HG03066 (cell line): ENCODE data around the gene AMFR.
A peak's percentile ranks its signal among the peaks of the same experiment; 100 is the strongest.

Experiments used
- ATAC-seq: cut with Tn5 transposase; IDR thresholded peaks from one replicate; pipeline ENCODE4 v1.9.1; 2021; ENCODE audit warnings: low read depth; ENCODE audit not compliant: unreplicated experiment

Gene AMFR

DNA sequence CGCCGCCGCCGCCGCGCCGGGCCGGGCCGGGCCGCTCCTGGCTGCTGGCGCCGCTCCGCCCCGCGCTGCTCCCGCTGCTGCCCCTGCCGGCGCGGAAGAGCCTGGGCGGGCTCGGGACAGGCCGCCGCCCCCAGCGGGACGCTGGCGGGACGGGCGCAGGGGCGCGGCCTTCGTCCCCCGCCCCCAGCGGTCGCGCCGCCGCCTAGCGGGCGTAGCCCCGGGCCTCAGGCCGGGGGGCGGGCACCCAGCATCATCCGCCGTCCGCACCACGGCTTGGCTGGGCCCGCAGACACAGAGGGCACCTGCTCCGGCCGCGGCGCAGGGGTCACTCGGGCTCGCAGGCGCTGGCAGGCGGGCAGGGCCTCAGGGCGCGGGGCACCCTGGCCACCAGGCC, at the start of gene AMFR:
Gene AMFR (minus strand): TSS at position 107 of the 394 bp plus-strand sequence. CDS start 218 bp downstream, outside the sequence.
- ATAC-seq = peak; percentile 74

DNA sequence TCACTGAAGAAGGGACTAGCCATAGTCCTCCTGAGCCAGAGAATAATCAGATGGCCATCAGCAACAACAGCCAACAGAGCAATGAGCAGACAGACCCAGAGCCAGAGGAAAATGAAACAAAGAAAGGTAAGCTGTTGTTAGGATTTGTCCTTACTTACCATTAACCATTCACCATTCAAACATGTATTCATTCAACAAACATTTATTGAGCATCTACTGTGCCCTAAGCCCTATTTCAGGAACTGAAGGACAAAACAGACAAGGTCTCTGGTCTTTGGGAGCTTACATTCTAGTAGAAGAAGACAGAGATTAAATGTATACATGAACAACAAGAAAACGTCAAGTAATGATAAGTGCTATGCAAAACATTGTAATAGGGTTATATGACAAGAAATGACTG, 45.3 kb upstream of the AMFR start:
- ATAC-seq = no peak

DNA sequence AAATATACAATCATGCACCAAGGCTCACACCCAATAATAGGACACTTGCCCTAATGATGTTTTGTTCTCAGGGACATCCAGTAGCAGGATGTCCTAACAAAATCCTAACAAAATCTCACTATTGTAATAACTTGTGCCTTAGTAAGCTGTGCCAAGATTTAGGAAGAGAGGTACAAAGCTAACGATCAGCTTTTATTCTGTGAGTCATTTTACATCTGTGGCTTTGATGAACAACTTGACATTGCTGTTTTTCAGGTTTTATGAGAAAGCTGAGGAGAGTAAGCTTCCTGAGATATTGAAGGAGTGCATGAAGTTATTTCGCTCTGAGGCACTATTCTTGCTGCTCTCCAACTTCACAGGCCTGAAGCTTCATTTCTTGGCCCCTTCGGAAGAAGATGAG, 44.9 kb upstream of the AMFR start:
- no peak for ATAC-seq

DNA sequence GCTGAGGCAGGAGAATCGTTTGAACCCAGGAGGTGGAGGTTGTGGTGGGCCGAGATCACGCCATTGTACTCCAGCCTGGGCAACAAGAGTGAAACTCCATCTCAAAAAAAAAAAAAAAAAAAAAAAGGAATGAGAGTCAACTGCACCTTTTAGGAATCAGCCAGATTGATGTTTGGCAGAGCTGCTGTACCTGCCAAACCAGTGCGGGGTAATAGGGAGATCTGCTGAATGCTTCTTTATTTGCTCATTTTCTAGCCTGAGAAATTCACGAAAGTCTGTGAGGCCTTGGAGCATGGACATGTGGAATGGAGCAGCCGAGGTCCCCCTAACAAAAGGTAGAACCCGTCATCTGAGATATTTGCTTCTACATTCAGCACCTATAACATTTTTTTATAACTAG, 44.4 kb upstream of the AMFR start:
- no peak for ATAC-seq

DNA sequence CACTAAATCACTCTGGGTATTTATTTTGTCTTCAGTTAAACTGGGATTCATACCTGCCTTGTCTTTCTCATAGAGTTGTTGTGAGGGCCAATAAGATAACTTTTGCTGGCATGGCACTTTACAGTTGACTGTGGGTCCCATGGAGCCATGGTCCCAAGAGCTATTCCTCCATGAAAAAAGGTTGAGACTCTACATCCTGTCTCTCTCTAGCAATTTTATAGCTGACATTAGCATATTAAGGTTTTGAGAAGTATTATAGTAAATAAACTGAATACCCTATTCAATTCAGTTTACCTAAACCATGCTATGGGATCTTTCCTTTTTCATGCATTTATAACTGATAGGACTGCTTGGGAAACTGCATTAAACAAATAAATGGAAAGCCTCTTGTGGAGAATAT, 43.5 kb upstream of the AMFR start:
- ATAC-seq = no peak

DNA sequence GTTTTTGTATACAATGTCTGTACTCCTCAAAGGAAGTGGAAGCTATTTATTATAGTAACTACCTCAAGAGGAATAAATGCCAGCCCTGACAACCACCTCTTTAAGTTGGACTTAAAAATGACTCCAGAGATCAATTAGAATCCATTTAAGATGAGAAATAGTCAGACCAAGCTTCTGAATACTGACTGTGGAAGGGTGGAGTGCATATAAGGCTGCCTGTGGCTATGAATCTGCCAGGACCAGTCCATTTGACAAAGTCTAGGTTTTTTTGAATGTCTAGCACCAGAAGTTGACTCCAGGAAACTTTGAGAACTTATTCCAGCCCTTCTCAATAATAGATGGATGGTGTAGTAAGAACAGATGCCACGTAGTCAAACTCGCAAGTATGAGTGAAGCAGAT, 41.0 kb upstream of the AMFR start:
- ATAC-seq = no peak

DNA sequence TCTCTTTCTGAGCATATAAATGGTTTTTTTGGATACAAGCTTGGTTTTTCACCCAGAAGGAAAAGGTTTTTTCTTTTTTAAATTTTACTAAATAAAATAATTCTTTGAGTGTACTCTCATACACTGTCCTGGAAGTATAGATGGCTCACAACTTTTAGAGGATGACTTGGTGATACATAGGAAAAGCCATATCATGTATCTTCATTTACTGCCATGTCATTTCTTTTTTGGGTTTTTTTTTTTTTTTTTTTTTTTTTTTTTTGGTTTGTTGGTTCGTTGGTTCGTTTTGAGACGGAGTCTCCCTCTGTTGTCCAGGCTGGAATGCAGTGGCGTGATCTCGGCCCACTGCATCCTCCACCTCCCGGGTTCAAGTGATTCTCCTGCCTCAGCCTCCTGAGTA, 37.8 kb upstream of the AMFR start:
- ATAC-seq = no peak

DNA sequence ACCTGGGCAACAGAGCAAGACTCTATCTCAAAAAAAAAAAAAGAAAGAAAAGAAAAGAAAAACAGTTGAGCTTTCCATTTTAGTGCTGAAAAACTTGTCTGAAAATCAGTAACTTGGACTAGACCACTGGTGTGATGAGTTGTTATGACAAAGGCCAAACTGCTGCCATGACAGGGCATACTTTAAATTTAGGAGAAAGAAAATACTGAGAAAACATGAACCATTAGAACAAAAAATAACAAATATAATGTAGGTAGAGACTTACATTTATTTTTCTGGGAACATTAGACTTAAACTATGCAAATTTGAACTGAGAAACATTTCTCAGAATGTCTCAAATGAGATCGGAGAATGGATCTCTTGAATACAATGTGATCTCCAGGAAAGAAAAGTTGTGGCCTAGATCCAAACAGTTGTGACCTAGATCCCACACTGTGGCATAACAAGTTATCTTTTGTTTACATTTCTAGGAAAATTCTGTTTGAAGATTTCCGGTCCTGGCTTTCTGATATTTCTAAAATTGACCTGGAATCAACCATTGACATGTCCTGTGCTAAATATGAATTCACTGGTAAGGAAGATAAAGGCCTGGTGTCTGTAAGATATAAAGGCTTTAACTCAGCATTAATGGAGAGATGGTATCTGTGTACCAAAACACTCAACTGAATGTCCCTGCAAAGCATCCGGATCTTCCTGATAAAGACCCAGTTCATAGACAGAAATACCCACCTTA, 36.9 kb upstream of the AMFR start:
- ATAC-seq = no peak

DNA sequence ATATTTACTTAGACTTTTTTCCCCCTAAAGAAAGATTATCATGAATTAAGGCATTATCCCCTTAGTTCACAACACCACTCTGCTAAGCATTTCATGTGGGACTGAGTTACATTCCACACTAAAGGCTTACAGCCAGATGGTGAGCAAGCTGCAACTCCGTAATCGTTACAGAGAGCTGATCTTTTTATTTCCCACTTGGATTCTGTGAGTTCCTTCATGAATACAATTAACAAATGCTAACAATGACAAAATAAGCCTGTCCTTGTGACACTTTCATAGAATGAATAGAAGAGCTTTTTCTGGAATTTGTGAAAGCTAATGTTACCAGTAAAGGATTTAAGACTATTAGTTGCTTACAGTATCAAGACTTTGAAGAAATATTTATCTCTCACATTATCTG, 34.8 kb upstream of the AMFR start:
- no peak for ATAC-seq

DNA sequence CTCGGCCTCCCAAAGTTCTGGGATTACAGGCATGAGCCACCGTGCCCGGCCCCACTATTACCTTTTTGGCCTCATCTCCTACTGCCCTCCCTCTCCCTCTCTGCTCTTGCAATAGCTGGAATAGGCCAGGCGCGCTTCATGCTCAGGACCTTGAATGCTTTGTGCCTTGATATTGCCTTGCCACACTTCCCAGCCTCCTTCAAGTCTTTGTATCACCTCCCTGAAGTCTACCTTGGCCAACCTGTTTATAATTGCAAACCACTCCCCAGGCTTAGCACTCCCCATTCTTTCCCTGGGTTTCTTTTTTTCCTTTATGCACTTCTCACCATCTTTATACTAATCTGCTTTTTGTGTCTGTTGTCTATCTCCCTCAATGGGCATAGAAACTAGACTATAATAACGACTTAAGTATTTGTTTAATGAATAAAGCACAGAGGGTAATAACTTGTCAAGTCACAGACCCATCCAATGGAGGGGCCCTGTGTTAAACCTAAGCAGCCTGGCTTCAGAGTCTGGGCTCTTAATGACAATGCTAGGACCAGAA, 32.7 kb upstream of the AMFR start:
- no peak for ATAC-seq

DNA sequence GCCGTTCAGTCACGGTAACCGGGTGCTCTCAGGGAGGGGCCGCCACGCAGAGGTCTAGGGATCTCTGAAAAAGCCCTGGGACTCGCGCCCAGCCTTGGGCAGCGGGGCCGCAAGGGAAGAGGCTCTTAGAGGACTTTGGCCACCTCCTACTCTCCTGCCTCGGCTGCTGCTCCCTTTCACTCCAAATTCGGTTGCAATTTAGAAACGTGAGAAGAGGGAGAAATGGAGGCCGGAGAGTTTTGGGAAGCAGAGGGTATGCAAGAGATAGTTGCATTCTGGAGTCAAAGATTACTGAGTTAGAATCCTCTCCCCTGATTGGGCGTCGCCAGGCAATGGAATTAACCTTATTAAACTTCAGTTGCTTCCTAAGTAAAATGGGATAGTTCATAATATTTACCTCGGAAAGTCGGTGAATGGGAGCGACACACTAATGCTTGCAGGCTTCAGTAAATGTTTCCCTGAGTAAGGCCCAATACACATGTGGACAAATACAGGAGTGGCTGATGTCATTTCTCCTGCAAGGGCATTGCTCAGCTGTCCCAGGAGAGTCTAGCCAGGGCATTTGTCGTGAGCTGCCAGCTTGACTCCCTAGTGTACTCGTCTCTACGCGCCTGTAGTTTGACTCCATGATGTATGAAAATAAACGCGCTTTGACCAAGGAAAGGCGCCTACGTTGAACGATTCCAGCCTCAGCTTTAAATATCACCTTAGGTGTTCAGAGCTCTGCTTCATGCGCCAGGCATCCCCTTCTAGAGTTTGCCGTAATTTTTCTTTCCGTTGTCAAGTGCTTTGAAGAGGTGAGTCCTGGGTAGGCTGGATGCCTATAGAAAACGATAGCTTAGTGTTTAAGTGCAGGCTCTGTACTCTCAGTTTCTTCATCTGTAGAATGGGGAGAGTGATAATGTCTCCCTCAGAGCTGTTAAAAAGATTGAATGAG, 26.7 kb upstream of the AMFR start:
- ATAC-seq = peak; percentile 37

DNA sequence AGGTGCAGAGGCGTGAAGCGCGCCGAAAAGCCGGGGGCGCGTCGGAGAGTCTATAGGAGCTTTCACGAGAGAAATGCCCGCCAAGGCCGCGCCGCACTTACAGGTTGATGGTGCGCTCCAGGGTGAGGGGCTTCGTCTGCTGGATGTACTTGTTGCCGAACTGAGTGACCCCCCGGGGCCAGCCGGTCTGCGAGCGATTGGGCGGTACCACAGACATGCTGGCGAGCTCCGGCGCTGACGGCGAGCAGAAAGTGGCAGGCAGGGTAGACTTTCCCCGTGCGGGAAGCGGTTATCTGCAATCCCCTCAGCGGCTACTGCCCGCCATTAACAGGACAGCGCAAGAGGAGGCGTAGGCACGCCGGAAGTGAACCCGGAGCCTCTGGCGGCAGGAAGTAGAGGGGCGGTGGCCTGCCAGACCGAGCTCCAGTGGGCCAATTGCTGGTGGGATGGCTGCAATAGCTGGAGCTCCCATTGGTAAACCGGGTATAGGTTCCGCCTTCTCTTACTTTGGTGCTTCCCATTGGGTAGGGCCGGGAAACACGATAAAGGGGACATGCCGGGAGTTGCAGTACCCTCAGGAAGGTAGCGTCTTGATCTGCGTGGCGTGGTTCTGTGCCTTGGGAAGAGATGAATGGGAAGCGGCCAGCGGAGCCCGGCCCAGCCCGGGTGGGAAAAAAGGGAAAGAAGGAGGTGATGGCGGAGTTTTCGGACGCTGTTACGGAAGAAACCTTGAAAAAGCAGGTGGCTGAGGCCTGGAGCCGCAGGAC, 25.8 kb upstream of the AMFR start, which contains the start of the genes NUDT21 and OGFOD1:
Gene NUDT21 (minus strand): TSS at position 347 of the 767 bp plus-strand sequence. CDS start 130 bp downstream, at position 217.
Gene OGFOD1 (plus strand): TSS at position 569 of the 767 bp plus-strand sequence. CDS start 59 bp downstream, at position 628.
- ATAC-seq = peak; percentile 97

DNA sequence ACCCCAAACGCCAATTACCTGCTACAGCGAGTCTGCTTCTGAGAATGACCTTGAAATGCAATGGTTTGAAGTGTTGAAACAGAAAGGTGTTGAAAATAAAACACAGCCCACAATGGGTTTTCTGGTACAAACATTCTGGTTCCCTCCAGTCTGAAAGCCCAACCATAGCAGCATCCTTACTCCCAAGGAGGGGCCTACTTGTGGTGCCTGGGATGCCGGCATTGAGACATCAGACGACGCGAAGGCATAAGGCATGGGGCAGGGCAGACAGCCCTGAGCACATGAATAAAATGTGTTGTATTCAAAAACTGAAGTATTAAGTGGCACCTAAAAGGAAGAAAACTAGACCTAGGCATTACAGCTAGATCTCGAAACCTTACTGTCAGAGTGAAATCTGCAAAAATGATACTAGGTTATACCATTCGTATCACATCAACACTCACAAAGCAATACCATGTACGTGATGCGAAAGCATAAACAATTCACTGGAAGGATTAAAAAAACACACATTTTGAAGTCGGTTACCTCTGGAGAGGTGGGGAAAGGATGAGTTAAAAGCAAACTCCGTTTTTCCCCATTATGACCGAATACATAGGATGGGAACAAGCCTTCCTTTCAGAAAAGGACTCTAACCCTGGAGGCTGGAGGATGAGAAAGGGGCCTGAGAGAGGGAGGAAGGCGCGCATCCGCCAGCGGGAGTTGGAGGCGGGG, 25.1 kb upstream of the AMFR start:
- ATAC-seq = peak; percentile 37

DNA sequence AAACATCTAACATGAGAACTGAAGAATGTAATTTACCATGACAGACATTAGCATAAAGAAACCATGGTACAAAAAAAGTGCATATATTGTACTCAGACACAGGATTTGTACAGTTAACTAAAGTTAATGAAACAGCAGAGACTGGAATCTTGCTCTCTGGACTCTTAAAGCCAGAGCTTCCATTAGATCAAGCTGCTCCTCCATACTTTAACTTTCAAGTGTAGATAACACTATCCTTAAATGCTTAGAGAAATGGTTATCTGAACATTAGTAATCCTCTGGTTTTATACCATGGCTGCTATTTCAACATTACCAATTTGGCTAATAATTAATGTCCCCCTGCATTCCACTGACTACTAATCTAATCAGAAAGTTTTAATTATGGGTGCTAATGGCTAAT, 22.7 kb upstream of the AMFR start:
- ATAC-seq = no peak

DNA sequence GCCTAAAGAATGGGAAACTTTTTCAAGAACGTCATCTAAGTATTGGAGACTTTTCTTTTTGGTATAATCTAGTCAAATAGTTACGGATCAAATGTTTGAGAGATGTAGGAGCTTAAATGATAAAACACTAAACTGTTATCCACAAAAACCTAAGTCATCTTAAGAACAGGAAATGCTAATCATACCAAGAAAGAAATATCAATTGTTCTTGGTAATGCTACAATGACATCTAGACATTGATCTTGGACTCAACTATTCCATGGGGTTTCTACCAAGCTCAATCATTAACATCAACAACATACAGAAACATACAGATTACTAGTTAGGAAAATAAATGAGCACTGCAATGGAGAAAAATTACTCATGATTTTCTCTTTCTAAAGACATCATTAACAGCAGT, 21.9 kb upstream of the AMFR start:
- ATAC-seq = no peak

DNA sequence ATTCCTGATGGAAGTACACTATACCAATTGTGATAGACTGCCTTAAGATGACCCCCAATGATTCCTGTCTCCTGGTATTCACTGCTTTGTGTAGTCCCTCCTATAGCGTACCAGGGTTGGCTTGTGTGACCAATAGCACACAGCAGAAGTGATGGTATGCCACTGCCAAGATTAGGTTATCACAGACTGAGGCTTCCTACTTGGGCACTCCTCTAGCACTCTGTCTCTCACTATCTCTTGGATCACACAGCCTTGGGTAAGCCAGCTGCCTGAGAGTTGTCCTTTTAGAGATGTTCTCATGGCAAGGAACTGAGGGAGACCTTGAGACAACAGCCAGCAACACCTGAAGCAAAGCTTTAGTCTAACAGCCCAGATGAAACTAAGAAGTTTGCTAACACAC, 12.7 kb upstream of the AMFR start:
- ATAC-seq = no peak

DNA sequence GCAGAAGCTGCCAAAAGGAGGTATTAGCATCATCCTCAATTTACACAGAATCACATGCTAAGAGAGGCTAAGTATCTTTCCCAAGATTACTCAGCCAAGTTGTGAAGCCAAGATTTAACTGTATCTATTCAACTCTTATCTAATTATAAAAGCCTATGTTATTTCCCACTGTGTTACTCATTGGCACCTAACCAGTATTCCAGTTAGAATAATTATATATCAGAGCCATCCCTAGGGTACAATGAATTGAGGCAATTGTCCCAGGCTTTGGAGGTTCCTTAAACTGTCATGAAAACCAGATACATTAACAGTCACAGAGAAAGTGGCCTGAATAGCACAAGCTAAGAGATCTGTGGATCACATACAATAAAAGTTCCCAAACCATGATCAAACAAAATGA, 10.9 kb upstream of the AMFR start:
- no peak for ATAC-seq

DNA sequence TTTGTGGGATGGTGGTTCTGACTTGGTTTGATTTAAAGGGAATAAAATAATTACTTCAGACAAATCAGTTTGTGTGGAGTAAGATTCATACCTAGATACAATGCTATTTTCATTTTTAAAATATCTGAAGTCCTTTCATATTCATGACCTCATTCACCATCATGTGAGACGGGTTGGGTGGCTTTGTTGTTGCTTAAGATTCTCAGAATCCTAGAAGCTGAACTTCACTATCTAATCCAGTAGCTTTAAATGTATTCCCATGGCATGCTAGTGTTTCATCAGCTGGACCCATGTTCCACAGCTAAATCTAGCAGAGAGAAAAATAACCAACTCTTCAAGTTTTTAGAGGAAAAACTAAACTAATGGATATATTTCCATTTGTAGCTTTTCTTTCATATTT, 2.7 kb upstream of the AMFR start:
- no peak for ATAC-seq

DNA sequence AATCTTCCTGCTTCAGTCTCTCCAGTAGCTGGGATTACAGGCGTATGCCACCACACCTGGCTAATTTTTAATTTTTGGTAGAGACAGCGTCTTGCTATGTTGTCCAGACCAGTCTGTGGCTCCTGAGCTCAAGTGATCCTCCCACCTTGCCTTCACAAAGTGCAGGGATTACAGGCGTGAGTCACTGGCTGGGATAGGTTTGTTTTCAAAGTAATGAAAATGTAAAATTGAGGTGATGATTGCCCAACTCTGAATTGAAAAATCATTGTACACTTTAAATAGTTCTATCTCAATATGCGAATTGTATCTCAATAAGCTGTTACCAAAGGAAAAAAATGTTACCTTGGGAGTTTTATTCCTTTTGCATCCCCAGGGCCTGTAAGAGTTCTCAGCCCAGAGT, 1.2 kb upstream of the AMFR start:
- no peak for ATAC-seq
